Measurements from ENCODE around the gene AIG1.
A peak's percentile ranks its signal among the peaks of the same experiment; 100 is the strongest.
"Not testable (repeated sequence)": the region's sequence is repeated elsewhere in the genome, so short reads cannot be mapped to it uniquely, and the experiment has no call there.

The AIG1 gene

GRCh38 chr6:143060806-143061596 lies at the start of gene AIG1:
AIG1 (plus strand) TSS chr6:143060889; CDS start chr6:143060926, 37 bp downstream.
- no peak for DNase-seq (ENCODE audit: low read depth)

DNA sequence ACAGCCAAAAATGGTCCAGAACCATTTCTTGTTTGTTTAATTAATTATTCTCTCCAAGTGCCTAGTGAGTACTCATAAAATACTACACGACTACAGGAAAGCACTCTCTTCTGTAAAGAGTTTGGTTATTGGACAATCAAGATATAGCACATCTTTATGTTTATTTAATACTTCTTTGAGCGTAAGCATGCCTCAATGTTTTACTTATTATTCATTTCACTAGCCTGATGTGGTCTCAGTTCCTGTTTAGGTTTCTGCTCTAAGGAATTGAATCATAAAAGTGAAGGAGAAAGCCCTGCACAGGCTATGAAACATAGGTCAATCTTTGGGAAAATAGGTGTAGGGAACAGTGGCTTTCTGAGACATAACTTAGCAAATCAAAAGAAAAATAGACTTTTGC lies 45.9 kb upstream of the AIG1 start:
- no peak for DNase-seq (ENCODE audit: low read depth)

DNA sequence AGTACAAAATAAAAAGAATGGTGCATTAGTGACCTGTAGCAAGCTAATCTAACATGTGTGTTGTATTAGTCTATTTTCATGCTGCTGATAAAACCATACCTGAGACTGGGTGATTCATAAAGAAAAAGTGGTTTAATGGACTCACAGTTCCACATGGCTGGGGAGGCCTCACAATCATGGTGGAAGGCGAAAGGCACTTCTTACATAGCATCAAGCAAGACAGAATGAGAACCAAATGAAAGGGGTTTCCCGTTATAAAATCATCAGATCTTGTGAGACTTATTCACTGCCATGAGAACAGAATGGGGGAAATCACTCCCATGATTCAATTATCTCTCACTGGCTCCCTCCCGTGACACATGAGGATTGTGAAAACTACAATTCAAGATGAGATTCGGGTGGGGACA lies 45.4 kb upstream of the AIG1 start:
- no peak for DNase-seq (ENCODE audit: low read depth)

DNA sequence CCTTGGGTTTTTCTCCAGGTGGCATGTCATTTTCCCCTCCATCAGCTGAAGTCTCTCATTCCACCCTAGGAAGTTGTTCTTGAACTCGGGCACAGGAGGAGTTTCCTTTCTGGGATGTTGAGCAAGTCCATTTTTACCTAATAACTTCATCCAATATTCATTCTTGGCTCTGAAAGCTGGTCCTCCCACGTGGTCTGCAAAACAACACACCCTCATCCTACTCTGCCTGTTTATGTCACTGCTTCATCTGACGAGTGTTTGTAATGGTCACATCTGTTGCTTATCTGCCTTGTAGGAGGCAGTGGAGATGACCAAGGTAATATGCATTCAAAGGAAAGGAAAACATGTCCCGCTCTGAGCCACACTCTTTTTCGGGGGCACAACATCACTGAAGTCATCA lies 41.7 kb upstream of the AIG1 start:
- DNase-seq (ENCODE audit: low read depth), result peak; percentile 20

DNA sequence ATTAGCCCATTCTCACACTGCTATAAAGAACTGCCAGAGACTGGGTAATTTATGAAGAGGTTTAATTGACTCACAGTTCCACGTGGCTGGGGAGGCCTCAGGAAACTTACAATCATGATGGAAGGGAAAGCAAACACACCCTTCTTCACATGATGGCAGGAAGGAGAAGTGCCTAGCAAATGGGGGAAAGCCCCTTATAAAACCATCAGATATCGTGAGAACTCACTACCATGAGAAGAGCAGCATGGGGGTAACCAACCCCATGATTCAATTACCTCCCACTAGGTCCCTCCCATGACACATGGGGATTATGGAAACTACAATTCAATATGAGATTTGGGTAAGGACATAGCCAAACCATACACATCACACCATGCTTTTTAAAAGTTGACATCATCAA lies 39.8 kb upstream of the AIG1 start:
- DNase-seq (ENCODE audit: low read depth), result not testable (repeated sequence)

GRCh38 chr6:143021543-143021942 lies 39.1 kb upstream of the AIG1 start:
- DNase-seq (ENCODE audit: low read depth), result no peak

DNA sequence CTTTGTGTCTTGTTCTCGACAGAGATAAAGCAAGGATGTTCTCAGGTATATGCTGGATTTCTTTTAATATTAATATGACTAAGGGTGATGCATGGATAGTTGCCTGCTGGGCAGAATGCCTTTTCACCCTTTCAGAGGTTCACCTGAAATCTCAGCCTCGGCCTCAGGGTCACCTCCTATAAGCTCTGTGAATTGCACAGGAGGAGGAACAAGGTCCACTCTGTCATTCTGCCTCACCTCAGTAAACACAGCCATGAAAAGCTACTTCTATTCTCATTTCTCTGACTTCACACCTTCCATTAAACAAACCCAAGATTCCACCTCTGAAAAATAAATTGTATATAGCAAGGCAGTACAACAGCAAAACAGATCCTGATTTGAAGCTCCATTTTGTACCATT lies 38.1 kb upstream of the AIG1 start:
- DNase-seq (ENCODE audit: low read depth), result no peak

DNA sequence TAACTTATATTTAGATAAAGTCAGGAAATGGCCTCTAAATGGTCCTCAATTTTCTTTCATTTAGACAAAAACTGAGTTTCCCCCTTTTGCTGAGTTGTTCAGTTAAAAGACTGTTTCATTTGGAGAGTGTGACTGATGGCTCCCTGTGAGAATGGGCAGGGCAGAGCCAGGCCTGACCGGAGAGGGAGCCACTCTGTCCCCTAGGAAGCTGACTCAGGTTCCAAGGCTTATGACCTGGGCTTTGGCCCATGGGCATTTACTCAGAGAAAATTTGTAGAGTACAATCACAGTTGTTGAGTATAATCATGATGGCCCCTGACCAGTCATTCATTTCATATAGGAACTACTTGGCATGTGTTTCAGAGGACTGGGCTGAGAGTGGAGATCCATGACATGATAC lies 37.0 kb upstream of the AIG1 start:
- DNase-seq (ENCODE audit: low read depth), result no peak

- no peak for DNase-seq (ENCODE audit: low read depth)
Observed at GRCh38 chr6:143024977-143025376, 35.7 kb upstream of the AIG1 start.

GRCh38 chr6:143026696-143027449 lies 33.8 kb upstream of the AIG1 start:
- DNase-seq (ENCODE audit: low read depth), result peak; percentile 48

DNA sequence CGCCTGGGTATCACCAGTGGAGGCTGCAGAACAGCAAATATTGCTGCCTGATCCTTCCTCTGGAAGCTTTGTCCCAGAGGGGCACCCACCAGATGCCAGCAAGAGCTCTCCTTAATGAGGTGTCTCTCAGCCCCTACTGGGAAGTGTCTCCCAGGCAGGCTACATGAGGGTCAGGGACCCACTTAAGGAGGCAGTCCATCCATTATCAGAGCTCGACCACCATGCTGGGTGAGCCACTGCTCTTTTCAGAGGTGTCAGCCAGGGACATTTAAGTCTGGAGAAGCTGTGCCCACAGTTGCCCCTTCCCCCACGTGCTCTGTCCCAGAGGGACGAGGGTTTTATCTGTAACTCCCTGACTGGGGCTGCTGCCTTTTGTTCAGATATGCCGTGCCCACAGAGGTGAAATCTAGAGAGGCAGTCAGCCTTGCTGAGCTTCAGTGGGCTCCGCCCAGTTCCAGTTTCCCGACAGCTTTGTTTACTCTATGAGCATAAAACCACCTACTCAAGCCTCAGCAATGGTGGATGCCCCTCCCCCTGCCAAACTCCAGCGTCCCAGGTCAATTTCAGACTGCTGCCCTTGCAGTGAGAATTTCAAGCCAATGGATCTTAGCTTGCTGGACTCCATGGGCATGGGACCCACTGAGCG lies 25.9 kb upstream of the AIG1 start:
- DNase-seq (ENCODE audit: low read depth), result no peak

- DNase-seq (ENCODE audit: low read depth), result no peak
Observed at GRCh38 chr6:143037470-143037869, 23.2 kb upstream of the AIG1 start.

GRCh38 chr6:143038833-143039232 lies 21.9 kb upstream of the AIG1 start:
- DNase-seq (ENCODE audit: low read depth), result no peak

DNA sequence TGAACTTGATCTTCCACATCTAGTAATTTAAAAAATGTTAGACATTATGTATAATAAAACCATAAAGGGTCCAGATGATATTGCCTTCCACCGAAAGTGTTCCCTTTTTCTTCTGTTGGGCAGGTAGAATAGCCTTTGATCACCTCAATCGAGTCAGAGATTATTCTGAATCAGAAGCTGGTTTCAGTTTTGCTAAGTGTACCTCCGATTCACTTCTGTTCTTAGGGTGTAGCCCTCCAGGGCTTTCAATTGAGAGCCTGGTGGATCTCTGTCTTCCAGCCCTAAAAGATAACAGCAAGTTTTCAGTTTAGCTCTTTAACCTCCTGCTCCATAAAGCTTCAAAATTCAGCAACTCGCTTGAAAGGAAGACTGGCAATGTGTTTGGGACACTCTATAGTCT lies 21.1 kb upstream of the AIG1 start:
- no peak for DNase-seq (ENCODE audit: low read depth)

- no peak for DNase-seq (ENCODE audit: low read depth)
Observed at GRCh38 chr6:143040018-143040417, 20.7 kb upstream of the AIG1 start.

DNA sequence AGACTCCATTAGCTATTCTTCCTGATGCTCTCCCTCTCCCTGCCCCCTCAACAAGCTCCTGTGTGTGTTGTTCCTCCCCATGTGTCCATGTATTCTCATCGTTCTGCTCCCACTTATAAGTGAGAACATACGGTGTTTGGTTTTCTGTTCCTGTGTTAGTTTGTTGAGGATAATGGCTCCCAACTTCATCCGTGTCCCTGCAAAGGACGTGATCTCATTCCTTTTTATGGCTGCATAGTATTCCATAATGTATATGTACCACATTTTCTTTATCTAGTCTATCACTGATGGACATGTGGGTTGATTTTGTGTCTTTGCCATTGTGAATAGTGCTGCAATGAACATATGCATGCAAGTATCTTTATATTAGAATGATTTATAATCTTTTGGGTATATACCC lies 16.3 kb upstream of the AIG1 start:
- DNase-seq (ENCODE audit: low read depth), result not testable (repeated sequence)

DNA sequence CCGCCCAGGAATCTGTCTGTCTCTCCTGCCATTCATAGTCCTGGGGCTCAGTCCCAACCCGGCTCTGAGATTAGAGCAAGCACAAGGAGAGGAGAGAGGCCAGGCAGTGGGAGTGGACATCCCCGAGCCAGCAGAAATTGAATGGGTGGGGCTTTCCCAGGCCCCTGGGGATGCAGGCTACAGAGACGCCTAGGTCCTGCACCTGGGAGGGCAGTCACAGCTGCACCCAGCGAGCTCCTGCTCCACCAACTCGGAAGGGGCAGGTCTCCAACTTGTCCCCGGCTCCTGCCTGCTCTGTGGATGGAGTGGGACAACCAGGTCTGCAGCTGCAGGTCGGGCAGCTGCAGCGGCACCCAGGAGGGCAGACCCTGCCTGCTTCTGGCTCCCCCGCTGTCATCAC lies 11.1 kb upstream of the AIG1 start:
- DNase-seq (ENCODE audit: low read depth), result no peak

DNA sequence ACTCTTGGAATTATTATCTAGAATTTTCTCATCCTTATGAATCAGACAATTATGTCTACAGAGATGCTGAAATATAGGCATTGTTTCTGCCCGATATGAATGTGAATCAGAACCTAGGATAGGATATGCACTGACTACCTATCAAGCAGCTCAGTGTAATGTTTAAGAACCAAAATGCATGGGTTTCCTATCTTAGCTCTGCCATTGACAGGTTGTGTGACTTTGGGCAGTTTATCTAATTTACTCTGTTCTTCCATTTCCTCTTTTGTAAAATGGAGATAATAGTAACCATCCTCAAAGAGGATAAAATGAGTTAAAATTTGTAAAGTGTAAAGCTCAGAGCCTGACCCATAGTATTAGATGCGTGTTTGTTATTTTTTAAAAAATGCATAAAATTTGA lies 10.2 kb upstream of the AIG1 start:
- no peak for DNase-seq (ENCODE audit: low read depth)

- no peak for DNase-seq (ENCODE audit: low read depth)
Observed at GRCh38 chr6:143052282-143052681, 8.4 kb upstream of the AIG1 start.

DNA sequence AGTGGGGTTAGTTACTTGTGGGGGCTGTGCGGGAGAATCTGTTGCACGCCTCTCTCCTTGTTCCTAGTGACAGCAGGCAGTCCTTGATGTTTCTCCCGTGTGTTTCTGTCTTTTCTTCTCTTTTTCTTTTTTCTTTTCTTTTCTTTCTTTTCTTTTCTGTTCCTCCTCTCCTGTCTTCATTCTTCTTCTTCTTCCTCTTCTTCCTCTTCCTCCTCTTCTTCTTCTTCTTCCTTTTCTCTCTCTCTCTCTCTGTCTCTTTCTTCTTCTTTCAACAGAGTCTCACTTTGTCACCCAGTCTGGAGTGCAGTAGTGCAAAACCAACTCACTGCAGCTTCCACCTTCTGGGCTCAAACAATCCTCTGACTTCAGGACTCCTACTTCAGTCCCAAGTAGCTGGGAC lies 6.8 kb upstream of the AIG1 start:
- no peak for DNase-seq (ENCODE audit: low read depth)

- no peak for DNase-seq (ENCODE audit: low read depth)
Observed at GRCh38 chr6:143054329-143054728, 6.4 kb upstream of the AIG1 start.

DNA sequence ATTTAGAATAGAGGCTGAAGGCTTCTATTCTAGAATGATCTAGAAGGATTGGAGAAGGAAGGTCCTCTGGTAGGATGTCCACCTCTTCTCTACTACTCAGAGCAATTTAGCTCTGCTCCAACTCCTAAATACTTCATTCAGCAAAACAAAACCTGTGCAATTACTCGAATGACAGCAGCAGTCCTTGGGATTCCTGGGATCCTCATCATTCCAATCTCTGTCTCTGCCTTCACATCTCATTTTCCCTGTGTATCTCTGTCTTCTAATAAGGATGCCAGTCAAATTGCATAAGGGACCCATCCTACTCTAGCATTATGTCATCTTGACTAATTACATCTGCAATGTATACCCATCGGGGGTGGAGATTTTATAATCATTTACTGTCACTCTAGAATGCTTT lies 5.5 kb upstream of the AIG1 start:
- DNase-seq (ENCODE audit: low read depth), result no peak

- no peak for DNase-seq (ENCODE audit: low read depth)
Observed at GRCh38 chr6:143055891-143056290, 4.8 kb upstream of the AIG1 start.
